GM19328 (cell line): ENCODE measurements around the gene INSR.
"Not testable (repeated sequence)": the region's sequence is repeated elsewhere in the genome, so short reads cannot be mapped to it uniquely, and the experiment has no call there.

Source experiments
- ATAC-seq: cut with Tn5 transposase; IDR thresholded peaks from one replicate; pipeline ENCODE4 v1.9.1; 2021; ENCODE audit warnings: mild to moderate bottlenecking, moderate library complexity; ENCODE audit not compliant: unreplicated experiment

The INSR gene

GRCh38 chr19:7106711-7107657 is 187.2 kb downstream of the INSR start:
- no peak for ATAC-seq

GRCh38 chr19:7104747-7105447 is 189.3 kb downstream of the INSR start:
- ATAC-seq, result no peak

- ATAC-seq, result no peak
These were observed 192.5 kb downstream of the INSR start for GRCh38 chr19:7101498-7102253.

- ATAC-seq, result no peak
These were observed 194.7 kb downstream of the INSR start for GRCh38 chr19:7099597-7099921.

- ATAC-seq, result peak; percentile 89
These were observed 195.3 kb downstream of the INSR start for GRCh38 chr19:7098701-7099596.

- ATAC-seq, result no peak
These were observed 196.1 kb downstream of the INSR start for GRCh38 chr19:7098096-7098495.

- no peak for ATAC-seq
These were observed 205.2 kb downstream of the INSR start for GRCh38 chr19:7088999-7089398.

GRCh38 chr19:7083076-7083956 is 210.9 kb downstream of the INSR start:
- ATAC-seq, result no peak

GRCh38 chr19:7078008-7078407 is 216.2 kb downstream of the INSR start:
- ATAC-seq, result no peak

GRCh38 chr19:7076151-7076550 is 218.1 kb downstream of the INSR start:
- no peak for ATAC-seq

- ATAC-seq, result no peak
These were observed 219.4 kb downstream of the INSR start for GRCh38 chr19:7074705-7075282.

GRCh38 chr19:7072541-7072940 is 221.7 kb downstream of the INSR start:
- ATAC-seq, result no peak

GRCh38 chr19:7069904-7070226 is 224.3 kb downstream of the INSR start:
- no peak for ATAC-seq

- ATAC-seq, result peak; percentile 95
These were observed 224.9 kb downstream of the INSR start, which contains the start of gene ZNF557 for GRCh38 chr19:7069042-7069903. Gene ZNF557 (plus strand): TSS chr19:7069703. CDS start chr19:7075075, 5,372 bp downstream.

GRCh38 chr19:7068599-7068998 is 225.6 kb downstream of the INSR start:
- ATAC-seq, result no peak

- ATAC-seq, result no peak
These were observed 226.5 kb downstream of the INSR start for GRCh38 chr19:7067716-7068115.

- ATAC-seq, result not testable (repeated sequence)
These were observed 227.1 kb downstream of the INSR start for GRCh38 chr19:7067122-7067521.

GRCh38 chr19:7063764-7064418 is 230.3 kb downstream of the INSR start:
- no peak for ATAC-seq
